ENCODE data around the gene ATG2B. TPM values are rescaled to one million over a fixed set of nuclear protein-coding genes. Genes with fewer than 3 reads are reported as not detected.

ATG2B gene
- total RNA-seq, 1 donor from 2014 or later = 15.6 TPM

- no peak for ATAC-seq
- no peak for DNase-seq (ENCODE audit: low spot score)
Measured at GRCh38 chr14:96232506-96232905, 130.6 kb downstream of the ATG2B start.

GRCh38 chr14:96231526-96232130 lies 131.5 kb downstream of the ATG2B start:
- no peak for ATAC-seq
- DNase-seq (ENCODE audit: low spot score) = no peak

- no peak for DNase-seq (ENCODE audit: low spot score)
- no peak for ATAC-seq
Measured at GRCh38 chr14:96231056-96231455, 132.1 kb downstream of the ATG2B start.

- ATAC-seq (no peak), DNase-seq (ENCODE audit: low spot score) (no peak)
Measured at GRCh38 chr14:96229315-96229714, 133.8 kb downstream of the ATG2B start.

Other genes starting within 250 kb of the ATG2B start
- 0.10 TPM for gene BDKRB2, start 158.5 kb downstream of the ATG2B start, total RNA-seq
- not detected for gene BDKRB1, start 107.1 kb downstream of the ATG2B start, total RNA-seq
- gene GSKIP, start 185 bp upstream of the ATG2B start, total RNA-seq = 12.7 TPM
- 0.98 TPM for gene AK7, start 28.8 kb upstream of the ATG2B start, total RNA-seq
- gene PAPOLA, start 139.0 kb upstream of the ATG2B start, total RNA-seq = 62.7 TPM

All from left lobe of liver (tissue), 2 donors.